NCI-H2107 treated with DMSO at 0.1 percent for 48 hours (cell line): ENCODE data around the gene LDLRAD4.

ENCODE experiments used
- DNase-seq: peaks from one replicate; lab custom pipeline; 2025; ENCODE audit not compliant: unreplicated experiment; lab: John Stamatoyannopoulos, UW

LDLRAD4 gene

DNA sequence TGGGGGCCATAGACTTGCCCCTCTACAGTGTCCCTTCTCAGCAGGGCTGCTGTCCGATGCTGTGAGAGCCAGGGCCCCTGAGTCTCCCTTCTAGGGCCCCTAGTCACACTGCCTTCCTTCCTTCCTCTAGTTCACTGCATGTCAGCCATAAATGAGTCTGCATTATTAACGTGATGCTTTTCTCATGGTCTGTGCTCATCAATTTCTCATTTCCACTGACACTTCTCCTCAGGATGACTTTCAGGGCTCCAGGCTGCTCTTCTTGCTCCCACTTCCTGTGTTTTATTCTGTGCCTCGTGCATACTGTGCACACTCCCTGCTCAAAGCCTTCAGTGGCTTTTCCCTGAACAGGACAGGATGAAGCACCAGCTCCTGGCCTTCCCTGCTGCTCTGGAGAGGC, 361.3 kb downstream of the LDLRAD4 start:
- DNase-seq: no peak

DNA sequence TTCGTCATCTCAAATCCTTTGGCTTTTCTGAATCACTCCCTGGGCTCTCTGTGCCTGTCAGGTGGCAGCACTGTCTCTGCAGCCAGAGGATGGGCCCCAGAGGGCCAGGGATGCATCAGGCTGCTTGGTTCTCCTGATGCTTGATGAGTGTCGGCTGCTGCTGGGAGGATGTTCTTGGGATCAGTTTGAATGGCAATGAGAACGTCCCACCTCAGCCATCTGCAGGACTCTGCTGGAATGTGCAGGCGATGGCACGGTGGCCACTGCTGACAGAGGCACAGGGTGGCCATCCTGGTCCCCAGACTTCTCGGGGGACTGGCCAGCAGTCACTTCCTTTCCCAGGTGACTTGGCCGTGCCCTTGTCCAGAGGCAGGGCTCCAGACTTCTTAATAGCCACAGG, 361.8 kb downstream of the LDLRAD4 start:
- DNase-seq: no peak

- DNase-seq: no peak
Observed at GRCh38 chr18:13580991-13581390, 362.4 kb downstream of the LDLRAD4 start.

- DNase-seq: no peak
Observed at GRCh38 chr18:13581496-13582177, 363.1 kb downstream of the LDLRAD4 start.

DNA sequence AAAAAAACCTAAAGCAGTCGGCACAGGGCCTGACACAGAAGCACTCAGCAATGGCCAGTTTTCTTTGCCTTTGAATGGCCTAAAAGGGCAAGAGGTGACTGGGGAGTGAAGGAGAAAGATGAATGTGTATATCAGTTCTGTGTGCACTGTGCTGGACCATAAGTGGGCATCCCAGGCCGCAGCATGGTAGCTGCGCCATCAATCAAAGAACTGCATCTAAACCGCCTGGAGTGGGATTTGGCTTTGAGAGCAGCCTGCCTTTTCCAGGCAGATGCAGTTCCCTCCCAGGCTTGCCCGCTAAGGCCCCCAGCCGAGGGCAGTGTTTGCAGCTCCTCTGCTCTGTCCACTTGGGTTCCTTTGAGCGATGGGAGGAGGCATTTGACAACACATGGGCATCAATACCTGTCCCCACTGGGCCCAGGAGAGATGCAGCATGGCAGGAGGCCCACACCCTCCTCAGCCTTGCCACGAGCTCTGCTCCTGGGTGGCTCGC, 363.7 kb downstream of the LDLRAD4 start:
- no peak for DNase-seq

- no peak for DNase-seq
Observed at GRCh38 chr18:13583576-13584550, 365.3 kb downstream of the LDLRAD4 start.

- no peak for DNase-seq
Observed at GRCh38 chr18:13584825-13585224, 366.3 kb downstream of the LDLRAD4 start.

DNA sequence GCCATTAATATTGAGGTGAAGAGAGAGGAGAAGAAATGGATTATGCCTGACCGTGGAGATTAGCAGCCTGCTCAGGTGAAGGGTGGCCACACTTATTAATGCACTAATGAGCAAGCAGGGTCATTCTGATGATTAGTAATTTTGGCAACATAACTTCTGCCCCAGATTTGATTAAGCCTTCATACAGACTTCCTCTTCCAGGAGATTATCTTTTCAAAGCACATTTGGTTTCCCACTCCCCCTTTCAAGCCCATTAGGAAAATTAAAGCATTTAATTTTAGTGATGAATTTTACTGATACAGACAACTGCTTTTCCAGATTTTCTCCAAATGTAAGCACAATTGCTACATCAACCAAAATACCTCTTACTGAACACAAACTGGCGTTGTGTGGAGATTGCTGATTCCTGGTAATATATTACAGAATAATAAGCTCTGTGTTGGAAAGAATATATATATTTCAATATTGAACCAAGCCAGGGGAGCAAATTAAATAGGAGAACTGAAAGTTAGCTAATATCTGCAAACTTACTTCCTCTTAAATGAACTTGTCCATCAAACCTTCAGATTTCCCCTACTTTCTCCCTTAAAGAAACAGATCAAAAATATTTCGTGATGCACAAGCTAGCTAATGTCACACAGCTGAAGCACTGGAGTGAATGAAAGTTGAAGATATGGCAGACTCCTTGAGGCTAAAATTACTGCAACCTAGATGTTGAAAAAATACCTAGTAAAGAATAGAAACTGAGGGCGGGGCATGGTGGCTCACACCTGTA, 367.0 kb downstream of the LDLRAD4 start:
- DNase-seq: no peak

DNA sequence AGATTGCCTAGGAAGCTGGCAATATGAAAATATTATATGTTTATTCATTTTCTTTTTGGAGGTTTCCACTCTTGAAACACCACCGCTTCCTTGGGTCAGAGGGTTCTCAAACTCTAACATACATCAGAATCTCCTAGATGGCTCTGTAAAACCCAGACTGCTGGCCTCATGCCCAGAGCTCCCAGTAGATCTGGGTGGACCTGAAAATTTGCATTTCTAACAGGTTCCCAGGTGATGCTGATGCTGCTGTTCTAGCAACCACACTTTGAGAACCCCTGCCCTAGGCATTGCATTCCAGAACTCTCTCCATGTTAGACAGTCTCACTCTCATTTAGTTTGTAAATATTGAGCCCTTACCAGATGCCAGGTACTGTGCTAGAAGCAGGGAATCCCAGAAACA, 368.4 kb downstream of the LDLRAD4 start:
- no peak for DNase-seq

- DNase-seq: no peak
Observed at GRCh38 chr18:13587477-13587876, 368.9 kb downstream of the LDLRAD4 start.

GRCh38 chr18:13587937-13588336, 369.4 kb downstream of the LDLRAD4 start:
- no peak for DNase-seq

GRCh38 chr18:13589316-13589715, 370.8 kb downstream of the LDLRAD4 start:
- no peak for DNase-seq

DNA sequence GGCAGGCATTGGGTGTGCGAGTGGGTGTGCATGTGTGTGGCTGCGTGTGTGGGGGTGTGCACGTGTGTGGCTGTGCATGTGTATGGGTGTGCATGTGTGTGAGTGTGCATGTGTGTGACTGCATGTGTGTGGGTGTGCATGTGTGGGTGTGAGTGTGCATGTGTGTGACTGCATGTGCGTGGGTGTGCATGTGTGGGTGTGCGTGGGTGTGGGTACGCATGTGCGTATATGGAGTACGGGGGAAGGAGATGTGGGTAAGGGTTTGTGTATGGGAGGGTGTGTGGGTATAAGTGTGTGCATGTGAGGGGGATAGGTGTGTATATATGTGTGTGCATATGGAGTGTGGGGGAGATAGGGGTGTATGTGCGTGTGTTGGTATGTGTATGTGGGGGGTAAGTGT, 371.4 kb downstream of the LDLRAD4 start:
- no peak for DNase-seq

- no peak for DNase-seq
Observed at GRCh38 chr18:13592246-13592645, 373.7 kb downstream of the LDLRAD4 start.

GRCh38 chr18:13594551-13594950, 376.0 kb downstream of the LDLRAD4 start:
- no peak for DNase-seq

- DNase-seq: no peak
Observed at GRCh38 chr18:13597068-13597467, 378.5 kb downstream of the LDLRAD4 start.

- no peak for DNase-seq
Observed at GRCh38 chr18:13598591-13598990, 380.0 kb downstream of the LDLRAD4 start.

DNA sequence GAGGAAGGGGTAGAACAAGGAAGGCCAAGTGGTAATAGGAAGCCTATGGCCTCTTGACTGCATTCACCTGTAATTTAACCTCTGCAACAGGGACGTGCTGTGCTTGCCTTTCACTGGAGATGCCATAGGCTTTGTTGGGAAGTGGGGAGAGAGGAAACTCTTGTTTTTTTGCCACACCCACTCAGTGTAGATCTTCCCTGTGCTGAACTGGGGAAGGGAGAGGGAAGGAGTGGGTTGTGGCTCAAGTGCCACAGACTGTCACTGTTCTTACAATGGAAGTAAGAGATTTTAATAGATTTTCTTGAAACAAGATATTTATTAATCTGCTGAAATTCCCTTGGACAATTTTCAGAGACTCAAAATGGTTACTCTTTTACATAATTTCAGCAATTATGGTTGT, 380.5 kb downstream of the LDLRAD4 start:
- no peak for DNase-seq

GRCh38 chr18:13603304-13604019, 384.9 kb downstream of the LDLRAD4 start:
- DNase-seq: no peak

- no peak for DNase-seq
Observed at GRCh38 chr18:13604786-13605185, 386.2 kb downstream of the LDLRAD4 start.

- no peak for DNase-seq
Observed at GRCh38 chr18:13605477-13605876, 386.9 kb downstream of the LDLRAD4 start.
